ENCODE measurements around the gene STEEP1.
A peak's percentile ranks its signal among the peaks of the same experiment; 100 is the strongest.

- TF ChIP-seq, protein P1, sequence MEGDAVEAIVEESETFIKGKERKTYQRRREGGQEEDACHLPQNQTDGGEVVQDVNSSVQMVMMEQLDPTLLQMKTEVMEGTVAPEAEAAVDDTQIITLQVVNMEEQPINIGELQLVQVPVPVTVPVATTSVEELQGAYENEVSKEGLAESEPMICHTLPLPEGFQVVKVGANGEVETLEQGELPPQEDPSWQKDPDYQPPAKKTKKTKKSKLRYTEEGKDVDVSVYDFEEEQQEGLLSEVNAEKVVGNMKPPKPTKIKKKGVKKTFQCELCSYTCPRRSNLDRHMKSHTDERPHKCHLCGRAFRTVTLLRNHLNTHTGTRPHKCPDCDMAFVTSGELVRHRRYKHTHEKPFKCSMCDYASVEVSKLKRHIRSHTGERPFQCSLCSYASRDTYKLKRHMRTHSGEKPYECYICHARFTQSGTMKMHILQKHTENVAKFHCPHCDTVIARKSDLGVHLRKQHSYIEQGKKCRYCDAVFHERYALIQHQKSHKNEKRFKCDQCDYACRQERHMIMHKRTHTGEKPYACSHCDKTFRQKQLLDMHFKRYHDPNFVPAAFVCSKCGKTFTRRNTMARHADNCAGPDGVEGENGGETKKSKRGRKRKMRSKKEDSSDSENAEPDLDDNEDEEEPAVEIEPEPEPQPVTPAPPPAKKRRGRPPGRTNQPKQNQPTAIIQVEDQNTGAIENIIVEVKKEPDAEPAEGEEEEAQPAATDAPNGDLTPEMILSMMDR (IDR thresholded peaks at IDR 0.05; ENCODE audit: low read depth, low read length, poor library complexity, severe bottlenecking) = peak; percentile 62
- no peak for TF ChIP-seq EZH2phosphoT487 (IDR thresholded peaks at IDR 0.05; ENCODE audit: borderline replicate concordance, low read length)
Observed at GRCh38 chrX:119488749-119489148, 76.5 kb downstream of the STEEP1 start.
